ENCODE measurements around the gene GATAD2B.
"Not testable (repeated sequence)": the region's sequence is repeated elsewhere in the genome, so short reads cannot be mapped to it uniquely, and the experiment has no call there.

The GATAD2B gene

DNA sequence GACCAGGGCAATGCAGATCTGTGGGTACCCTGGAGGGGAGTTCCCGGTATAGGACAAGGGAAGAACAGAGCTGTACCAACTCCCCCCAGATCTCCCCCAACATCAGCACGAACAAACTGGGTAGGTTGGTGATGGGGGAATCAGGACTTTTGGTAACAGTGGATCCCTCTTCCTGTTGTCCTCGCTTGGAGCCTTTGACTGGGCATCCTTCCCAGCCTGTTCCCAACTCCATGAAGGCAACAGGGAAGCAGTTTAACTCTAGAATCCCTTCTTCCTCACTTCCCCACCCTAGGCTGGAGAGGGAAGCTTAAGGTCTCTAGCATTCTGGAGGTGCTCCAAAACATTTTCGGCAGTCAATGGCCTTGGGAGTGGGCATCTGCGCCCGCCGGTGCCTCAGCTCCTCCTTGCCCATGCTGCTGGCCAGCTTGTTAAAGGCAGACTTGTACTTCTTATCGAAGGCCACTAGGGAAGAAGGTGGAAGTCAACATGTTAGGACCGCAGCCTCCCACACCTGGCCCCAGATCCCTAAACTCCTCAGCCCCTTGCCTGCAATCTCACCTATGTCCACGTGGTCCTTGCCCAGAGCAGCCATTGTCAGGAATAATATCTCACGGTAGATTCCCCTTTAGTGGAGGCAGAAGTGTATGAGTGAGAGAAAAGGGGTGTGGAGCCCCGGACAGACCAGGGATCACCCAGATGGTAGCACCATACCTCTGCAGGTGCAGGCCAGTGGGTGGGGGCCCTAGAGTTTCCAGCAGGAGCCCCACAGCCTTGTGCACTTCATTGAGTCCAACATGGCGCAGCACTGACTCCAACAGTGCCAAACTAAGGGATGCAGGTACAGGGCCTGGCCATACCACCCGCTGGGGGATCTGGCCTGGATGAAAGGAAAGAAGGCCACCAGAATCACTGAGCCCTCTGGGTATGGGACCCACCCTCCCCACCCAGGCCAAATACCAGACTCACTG, 7.5 kb upstream of the GATAD2B start:
- in situ Hi-C loops (cut with MboI; ENCODE audit: low sequenced_read_pairs) = no loop called here

DNA sequence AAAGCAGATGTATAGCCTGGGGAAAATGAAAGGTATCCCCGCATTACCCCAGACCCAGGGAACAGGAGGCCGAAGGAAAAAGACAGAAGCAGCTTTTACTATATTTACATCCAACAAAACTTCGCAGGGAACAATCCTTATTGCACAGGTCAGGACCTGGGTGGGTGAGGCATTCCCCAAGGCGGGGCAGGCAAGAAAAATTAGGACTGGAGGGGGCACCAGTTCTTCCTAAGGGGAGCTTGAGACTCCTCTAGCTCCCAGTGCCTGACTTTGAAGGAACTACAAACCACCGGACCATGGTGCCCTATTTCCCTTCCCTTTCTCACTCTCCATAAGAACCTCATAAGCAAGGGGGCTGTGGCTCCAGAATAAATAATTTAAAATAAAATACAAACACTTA, 6.7 kb upstream of the GATAD2B start:
- in situ Hi-C loops (cut with MboI; ENCODE audit: low sequenced_read_pairs) = no loop called here

- in situ Hi-C loops (cut with MboI; ENCODE audit: low sequenced_read_pairs) = no loop called here
Measured at GRCh38 chr1:153928791-153929341, 6.1 kb upstream of the GATAD2B start.

- in situ Hi-C loops (cut with MboI; ENCODE audit: low sequenced_read_pairs) = no loop called here
Measured at GRCh38 chr1:153928245-153928644, 5.5 kb upstream of the GATAD2B start.

GRCh38 chr1:153926405-153926804, 3.6 kb upstream of the GATAD2B start:
- in situ Hi-C loops (cut with MboI; ENCODE audit: low sequenced_read_pairs) = no loop called here

DNA sequence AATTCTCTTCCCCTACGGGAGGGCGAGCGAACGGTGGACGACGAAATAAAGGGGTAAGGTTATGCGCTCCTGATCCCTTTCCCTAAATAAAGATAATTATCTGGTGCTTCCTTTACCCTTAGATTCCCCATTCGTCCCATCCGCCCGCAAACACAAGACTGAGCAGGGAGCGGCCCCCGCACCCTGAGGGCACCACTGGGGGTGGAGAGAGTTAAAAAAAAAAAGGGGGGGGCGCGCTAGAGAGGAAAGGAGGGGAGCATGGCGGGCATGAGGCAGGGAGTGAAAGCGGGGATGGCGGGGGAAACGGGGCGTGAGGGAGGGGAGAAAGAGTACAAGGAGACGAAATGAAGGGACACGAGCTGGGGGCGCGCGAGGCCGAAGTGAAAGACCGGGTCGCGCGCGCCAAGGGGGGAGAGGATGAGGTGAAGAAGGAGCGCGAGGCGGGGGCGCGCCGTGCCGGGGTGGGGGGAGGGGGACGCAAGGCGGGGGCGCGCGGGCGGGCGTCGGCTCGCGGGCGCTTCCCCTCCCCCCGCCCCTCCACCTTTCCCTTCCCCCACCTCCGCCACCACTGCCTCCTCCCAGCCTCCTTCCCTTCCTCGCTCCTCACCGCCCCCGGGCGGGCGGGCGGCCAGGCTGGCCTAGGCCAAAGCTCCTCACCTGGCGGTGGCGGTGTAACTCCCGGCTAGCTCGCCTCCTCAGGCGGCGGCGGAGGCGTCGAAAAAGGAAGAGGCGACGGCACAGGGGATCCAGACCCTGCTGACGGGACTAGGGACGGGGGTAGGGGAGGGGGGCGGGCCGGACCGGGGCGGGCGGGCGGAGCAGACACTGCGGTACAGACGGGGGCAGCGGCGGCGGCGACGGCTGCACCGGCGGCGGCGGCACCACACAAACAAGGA, 448 bp downstream of the GATAD2B start:
- in situ Hi-C loops (cut with MboI; ENCODE audit: low sequenced_read_pairs) = no loop called here

DNA sequence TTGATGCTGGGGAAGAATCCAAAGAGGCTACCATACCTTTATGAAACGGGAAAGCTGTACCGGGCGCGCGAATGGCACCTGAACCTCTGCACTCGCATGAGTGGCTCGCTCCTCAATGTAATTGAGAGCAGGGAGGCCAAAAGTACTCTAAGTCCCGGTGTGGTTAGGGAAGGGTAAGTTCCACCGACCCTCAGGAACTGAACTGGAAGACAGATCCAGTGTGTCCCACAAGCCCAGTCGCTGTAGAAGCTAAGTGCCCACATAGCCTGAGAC, 1.0 kb downstream of the GATAD2B start:
- in situ Hi-C loops (cut with MboI; ENCODE audit: low sequenced_read_pairs) = no loop called here

DNA sequence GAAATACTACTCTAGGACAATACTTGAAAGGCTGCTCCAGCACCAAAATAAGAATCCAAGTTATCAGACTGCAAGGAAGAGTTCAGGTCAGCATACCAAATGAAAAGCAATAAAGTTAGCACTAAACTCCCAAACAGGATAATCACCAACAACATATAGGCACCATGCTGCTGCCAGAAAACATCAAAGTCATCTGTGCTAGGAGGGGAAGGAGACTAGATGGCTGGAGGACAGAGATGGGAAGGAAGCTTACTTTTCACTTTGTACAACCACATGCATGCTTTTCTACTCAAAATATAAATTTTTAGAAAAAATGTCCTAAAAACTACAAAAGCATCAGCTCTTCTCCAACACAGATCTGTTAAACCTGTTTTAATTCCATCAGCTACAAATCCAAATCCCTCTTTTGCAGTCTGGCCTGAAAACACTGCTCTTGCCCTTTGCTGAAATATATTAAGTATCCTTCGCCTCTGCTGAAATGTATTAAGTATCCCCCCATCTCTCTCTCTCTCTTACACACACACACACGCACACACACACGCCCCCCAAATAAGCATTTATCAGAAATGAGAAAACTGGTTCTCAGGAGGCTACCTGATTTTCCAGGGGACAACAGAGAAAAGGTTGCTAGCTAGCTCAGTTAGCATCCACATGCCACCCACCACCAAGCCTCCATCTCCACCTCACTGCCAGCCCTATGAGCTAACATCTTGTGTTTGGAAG, 1.5 kb downstream of the GATAD2B start:
- in situ Hi-C loops (cut with MboI; ENCODE audit: low sequenced_read_pairs) = no loop called here

DNA sequence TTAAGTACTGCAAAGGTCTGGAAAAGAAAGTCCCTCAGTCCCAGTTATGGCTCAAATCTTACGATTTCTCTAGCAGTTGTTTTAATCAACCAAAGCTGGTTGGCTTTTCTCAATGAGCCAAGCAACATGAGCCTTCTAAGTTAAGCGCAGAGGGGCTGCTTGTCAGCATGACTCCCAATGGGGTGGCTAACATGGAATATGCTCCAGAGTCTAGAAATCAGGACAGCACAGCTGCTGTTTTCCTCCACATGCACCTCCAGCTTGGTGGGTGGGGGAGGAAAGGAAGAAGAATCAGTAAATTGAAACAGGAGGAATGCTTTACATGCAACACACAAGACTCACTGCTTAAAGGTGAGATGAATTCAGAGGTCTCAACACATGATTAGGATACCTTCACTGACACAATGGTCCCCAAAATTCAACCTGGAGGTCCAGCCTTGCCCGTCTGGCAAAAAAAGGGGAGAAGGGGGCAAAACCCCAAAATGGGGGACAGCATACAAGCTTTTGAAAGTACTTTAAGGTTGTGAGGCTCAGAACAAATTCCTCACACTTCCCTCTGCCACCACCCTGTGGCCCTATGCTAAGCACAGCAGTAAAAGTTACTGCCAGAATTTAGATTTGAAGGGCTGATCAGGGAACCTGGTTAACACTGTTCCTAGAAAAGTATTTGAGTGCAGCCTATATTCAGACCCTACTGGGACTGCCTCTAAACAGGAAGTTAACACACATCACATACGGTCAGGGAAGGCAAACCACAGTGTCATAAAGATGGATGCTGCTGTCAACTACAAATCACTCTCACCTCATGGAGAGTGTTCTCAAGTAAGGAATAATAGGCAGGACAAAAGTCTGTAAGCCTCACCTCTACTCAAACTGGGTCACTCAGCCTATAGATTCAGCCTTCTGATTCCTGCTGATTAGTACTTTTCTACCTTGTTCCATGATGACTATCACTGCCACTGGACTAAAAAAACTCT, 2.6 kb downstream of the GATAD2B start:
- in situ Hi-C loops (cut with MboI; ENCODE audit: low sequenced_read_pairs) = no loop called here

DNA sequence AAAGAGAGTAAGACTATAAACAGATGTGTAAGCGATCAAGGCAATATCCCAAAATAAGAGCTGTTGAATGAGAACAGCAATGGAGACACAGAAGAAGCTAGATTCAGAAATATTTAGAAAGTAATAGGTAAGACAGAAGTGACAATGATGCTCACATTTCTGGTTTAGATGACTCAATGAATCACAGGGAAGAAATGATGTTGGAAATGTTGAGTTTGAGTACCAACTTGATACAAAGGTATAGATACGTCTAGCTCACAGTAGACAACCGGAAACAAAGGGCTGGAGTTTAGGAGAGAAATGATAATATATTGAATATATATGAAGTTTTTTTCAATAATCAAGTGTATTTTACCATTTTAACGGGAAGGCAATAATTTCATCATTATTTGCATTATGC, 6.5 kb downstream of the GATAD2B start:
- in situ Hi-C loops (cut with MboI; ENCODE audit: low sequenced_read_pairs) = no loop called here

GRCh38 chr1:153912349-153912748, 10.4 kb downstream of the GATAD2B start:
- in situ Hi-C loops (cut with MboI; ENCODE audit: low sequenced_read_pairs) = no loop called here

DNA sequence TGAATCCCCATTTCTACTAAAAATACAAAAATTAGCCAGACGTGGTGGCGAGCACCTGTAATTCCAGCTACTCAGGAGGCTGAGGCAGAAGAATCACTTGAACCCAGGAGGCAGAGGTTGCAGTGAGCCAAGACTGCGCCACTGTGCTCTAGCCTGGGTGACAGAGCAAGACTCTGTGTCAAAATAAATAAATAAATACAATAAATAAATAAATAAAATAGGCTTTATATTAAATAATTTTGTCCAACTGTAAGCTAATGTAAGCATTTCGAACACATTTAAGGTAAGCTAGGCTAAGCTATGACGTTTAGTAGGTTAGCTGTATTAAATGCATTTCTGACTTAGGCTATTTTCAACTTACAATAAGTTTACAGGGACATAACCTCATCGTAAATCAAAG, 12.2 kb downstream of the GATAD2B start:
- in situ Hi-C loops (cut with MboI; ENCODE audit: low sequenced_read_pairs) = not testable (repeated sequence)

GRCh38 chr1:153908071-153908470, 14.7 kb downstream of the GATAD2B start:
- in situ Hi-C loops (cut with MboI; ENCODE audit: low sequenced_read_pairs) = no loop called here

GRCh38 chr1:153907134-153907533, 15.6 kb downstream of the GATAD2B start:
- in situ Hi-C loops (cut with MboI; ENCODE audit: low sequenced_read_pairs) = no loop called here

DNA sequence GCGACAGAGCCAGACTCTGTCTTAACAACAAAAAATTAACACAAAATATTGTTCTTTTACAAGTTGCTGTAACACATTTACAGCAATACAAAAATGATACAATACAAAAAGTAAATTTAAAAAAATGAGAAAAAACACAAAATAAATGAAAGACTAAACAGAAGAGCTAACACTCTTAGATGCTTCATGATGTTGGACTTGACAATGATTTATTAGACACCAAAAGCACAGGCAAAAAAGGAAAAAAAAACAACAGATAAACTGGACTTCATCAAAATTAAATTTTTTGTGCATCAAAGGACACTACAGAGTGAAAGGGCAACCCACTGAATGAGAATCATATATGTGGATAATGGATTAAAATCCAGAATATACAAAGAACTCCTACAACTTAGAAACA, 16.4 kb downstream of the GATAD2B start:
- in situ Hi-C loops (cut with MboI; ENCODE audit: low sequenced_read_pairs) = no loop called here

- in situ Hi-C loops (cut with MboI; ENCODE audit: low sequenced_read_pairs) = not testable (repeated sequence)
Measured at GRCh38 chr1:153905908-153906307, 16.9 kb downstream of the GATAD2B start.

- in situ Hi-C loops (cut with MboI; ENCODE audit: low sequenced_read_pairs) = no loop called here
Measured at GRCh38 chr1:153903841-153904455, 18.8 kb downstream of the GATAD2B start.

DNA sequence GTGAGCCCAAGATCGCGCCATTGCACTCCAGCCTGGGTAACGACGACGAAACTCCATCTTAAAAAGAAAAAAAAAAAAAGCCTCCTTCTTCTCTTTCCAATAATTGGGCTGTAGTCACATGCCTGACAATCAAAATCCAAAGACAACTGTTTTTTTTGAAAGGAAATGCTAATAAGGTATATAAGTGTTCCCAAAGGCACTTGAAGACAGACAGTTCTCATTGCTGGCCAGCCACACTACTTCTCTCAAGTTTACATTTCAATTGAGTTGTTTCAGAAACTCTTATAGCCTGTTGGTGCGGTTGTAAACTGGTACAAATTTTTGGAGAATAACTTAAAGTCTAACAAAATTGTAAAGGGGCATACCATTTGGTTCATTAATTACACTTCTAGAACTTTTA, 23.3 kb downstream of the GATAD2B start:
- in situ Hi-C loops (cut with MboI; ENCODE audit: low sequenced_read_pairs) = no loop called here

DNA sequence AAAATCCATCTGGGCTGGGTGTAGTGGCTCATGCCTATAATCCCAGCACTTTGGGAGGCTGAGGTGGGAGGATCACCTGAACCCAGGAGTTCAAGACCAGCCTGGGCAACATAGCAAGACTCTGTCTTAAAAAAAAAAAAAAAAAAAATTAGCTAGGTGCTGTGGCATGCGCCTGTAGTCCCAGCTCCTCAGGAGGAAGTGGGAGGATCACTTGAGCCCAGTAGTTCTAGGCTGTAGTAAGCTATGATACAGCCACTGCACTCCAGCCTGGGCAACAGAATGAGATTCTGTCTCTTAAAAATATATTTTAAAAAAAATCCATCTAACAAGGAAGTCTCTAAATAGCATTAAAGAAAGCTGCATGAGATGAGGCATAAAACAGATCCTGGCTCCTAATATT, 26.9 kb downstream of the GATAD2B start:
- in situ Hi-C loops (cut with MboI; ENCODE audit: low sequenced_read_pairs) = not testable (repeated sequence)
